Lower leg skin (tissue), 3 donors: Measurements from ENCODE around the gene CFAP73.

Experiments
- POLR2A ChIP-seq, 2 donors: fragments of 450-650 bp; IDR thresholded peaks; one replicate each; pipeline ENCODE4 v1.6.1; 2016 to 2017; ENCODE audit warnings: antibody characterized with exemption in 2 of 2, mild to moderate bottlenecking in 1 of 2, moderate library complexity in 1 of 2
- TF ChIP-seq, protein P1 (sequence below), 3 donors: fragments of 450-650 bp; IDR thresholded peaks; one replicate each; pipeline ENCODE4 v1.5.1; 2016; ENCODE audit warnings: antibody characterized with exemption in 3 of 3, mild to moderate bottlenecking in 3 of 3, moderate library complexity in 2 of 3

DNA sequence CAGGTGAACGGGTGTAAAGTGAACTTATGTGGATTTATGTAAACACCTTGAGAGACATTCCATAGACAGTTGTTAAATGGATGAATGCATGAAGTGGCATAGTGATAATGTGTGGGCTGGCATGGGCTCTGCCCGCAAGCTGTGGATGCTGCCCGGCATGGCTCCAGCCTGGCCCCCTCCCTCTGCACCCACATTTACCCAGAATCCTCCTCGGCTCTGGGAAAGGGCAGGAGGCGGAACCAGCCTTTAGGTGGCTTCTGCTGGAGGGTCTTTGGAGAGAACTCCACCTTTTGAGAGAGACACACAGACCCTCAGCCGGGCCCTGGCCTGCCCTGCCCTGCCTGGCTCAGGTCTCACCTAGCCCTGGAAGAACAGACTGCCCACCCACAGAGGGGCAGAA is 32.6 kb upstream of the CFAP73 start:
- TF ChIP-seq, protein P1, sequence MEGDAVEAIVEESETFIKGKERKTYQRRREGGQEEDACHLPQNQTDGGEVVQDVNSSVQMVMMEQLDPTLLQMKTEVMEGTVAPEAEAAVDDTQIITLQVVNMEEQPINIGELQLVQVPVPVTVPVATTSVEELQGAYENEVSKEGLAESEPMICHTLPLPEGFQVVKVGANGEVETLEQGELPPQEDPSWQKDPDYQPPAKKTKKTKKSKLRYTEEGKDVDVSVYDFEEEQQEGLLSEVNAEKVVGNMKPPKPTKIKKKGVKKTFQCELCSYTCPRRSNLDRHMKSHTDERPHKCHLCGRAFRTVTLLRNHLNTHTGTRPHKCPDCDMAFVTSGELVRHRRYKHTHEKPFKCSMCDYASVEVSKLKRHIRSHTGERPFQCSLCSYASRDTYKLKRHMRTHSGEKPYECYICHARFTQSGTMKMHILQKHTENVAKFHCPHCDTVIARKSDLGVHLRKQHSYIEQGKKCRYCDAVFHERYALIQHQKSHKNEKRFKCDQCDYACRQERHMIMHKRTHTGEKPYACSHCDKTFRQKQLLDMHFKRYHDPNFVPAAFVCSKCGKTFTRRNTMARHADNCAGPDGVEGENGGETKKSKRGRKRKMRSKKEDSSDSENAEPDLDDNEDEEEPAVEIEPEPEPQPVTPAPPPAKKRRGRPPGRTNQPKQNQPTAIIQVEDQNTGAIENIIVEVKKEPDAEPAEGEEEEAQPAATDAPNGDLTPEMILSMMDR (IDR thresholded peaks at IDR 0.05), result no peak
- TF ChIP-seq POLR2A (IDR thresholded peaks at IDR 0.05), result no peak
